Hepatocyte (in vitro differentiated cells): ENCODE results near the gene PSMD12.
"Not testable (repeated sequence)": the region's sequence is repeated elsewhere in the genome, so short reads cannot be mapped to it uniquely, and the experiment has no call there.

Experiments
- CTCF ChIP-seq: fragments of 200-600 bp; sonication (generic); IDR thresholded peaks from 2 replicates; pipeline ENCODE4 v1.5.1; 2016; ENCODE audit warnings: antibody characterized with exemption, mild to moderate bottlenecking; ENCODE audit not compliant: poor library complexity
- EZH2 ChIP-seq: fragments of 200-600 bp; sonication (generic); IDR thresholded peaks from 2 replicates; pipeline ENCODE4 v1.6.1; 2016; ENCODE audit warnings: antibody characterized with exemption, mild to moderate bottlenecking, borderline replicate concordance

- TF ChIP-seq CTCF, EZH2: not testable (repeated sequence)
Observed at GRCh38 chr17:67388536-67388935, 22.2 kb upstream of the PSMD12 start.
